T-cell (primary cell): ENCODE results near the gene NXT1. TPM values are rescaled to one million over a fixed set of nuclear protein-coding genes. Genes with fewer than 3 reads are reported as not detected.

Source experiments
- ATAC-seq, 4 experiments: fragments of 200-7000 bp in 3 of 4; fragments of 150-1000 bp in 1 of 4; cut with Tn5 transposase; replicated peaks in 1 of 4; 1 replicate in 3 of 4; 2 replicates in 1 of 4; pipeline ENCODE4 v1.10.0; 2021; ENCODE audit warnings: moderate library complexity in 3 of 4, mild to moderate bottlenecking in 2 of 4, moderate number of reproducible peaks in 1 of 4
- CTCF ChIA-PET, 2 donors: fragments of 300-600 bp; sonication (Branson Sonifier 250); formaldehyde crosslinking; loops; one replicate each; lab custom pipeline; 2022; ENCODE audit warnings: antibody characterized with exemption in 2 of 2; lab: Charles Lee
- POLR2A ChIA-PET, 2 donors: fragments of 300-600 bp; sonication (Branson Sonifier 250); formaldehyde crosslinking; loops; one replicate each; lab custom pipeline; 2022; ENCODE audit warnings: antibody characterized with exemption in 2 of 2; lab: Charles Lee
- DNase-seq, 35 experiments: peaks; one replicate each; pipeline versions ENCODE4 v3.0.0 to v3.0.0-alpha.2; 2013 to 2023
- H3K27ac ChIP-seq: one replicate; pipeline ENCODE4 v1.5.1; 2013; ENCODE audit warnings: low read length
- H3K27me3 ChIP-seq, 2 experiments: replicated peaks in 1 of 2; 1 replicate in 1 of 2; 2 replicates in 1 of 2; pipeline versions ENCODE4 v1.6.1 to v1.7.0; 2013; ENCODE audit warnings: low read length in 1 of 2, mixed read lengths in 1 of 2; ENCODE audit not compliant: control insufficient read depth in 2 of 2, insufficient read depth in 2 of 2; ENCODE audit errors: extremely low read depth in 1 of 2
- H3K36me3 ChIP-seq, 2 donors: 1 replicate in 1 of 2; 2 replicates in 1 of 2; pipeline versions ENCODE4 v1.6.1 to v1.7.0; 2013; ENCODE audit warnings: low read length in 1 of 2; ENCODE audit not compliant: control insufficient read depth in 2 of 2, insufficient read depth in 1 of 2; ENCODE audit errors: extremely low read depth in 1 of 2
- H3K4me1 ChIP-seq, 2 experiments: 1 replicate in 1 of 2; 2 replicates in 1 of 2; pipeline versions ENCODE4 v1.6.1 to v1.7.0; 2013; ENCODE audit warnings: low read length in 2 of 2, mixed read lengths in 1 of 2; ENCODE audit not compliant: insufficient read depth in 2 of 2, control insufficient read depth in 1 of 2; ENCODE audit errors: extremely low read depth in 1 of 2
- H3K4me3 ChIP-seq, 2 donors: 1 replicate in 1 of 2; 2 replicates in 1 of 2; pipeline versions ENCODE4 v1.5.1 to v1.7.0; 2013; ENCODE audit warnings: mild to moderate bottlenecking in 2 of 2, low read length in 1 of 2, moderate library complexity in 1 of 2; ENCODE audit not compliant: control insufficient read depth in 1 of 2; ENCODE audit errors: extremely low read depth in 1 of 2
- H3K9me3 ChIP-seq: 2 replicates; pipeline ENCODE4 v1.7.0; 2013
- H3K27ac Mint-ChIP-seq, 2 donors: one replicate each; pipeline ENCODE4 v1.8.0; 2020 to 2021; ENCODE audit warnings: mild to moderate bottlenecking in 2 of 2, mixed read lengths in 2 of 2
- H3K27me3 Mint-ChIP-seq, 2 donors: one replicate each; pipeline ENCODE4 v1.8.0; 2021 to 2022; ENCODE audit warnings: mixed read lengths in 2 of 2
- H3K36me3 Mint-ChIP-seq: one replicate; pipeline ENCODE4 v1.8.0; 2021; ENCODE audit warnings: mixed read lengths
- H3K4me1 Mint-ChIP-seq, 3 donors: one replicate each; pipeline ENCODE4 v1.8.0; 2020 to 2022; ENCODE audit warnings: mixed read lengths in 3 of 3, mild to moderate bottlenecking in 1 of 3
- H3K4me3 Mint-ChIP-seq, 3 donors: one replicate each; pipeline ENCODE4 v1.8.0; 2020 to 2022; ENCODE audit warnings: mild to moderate bottlenecking in 3 of 3, mixed read lengths in 3 of 3, moderate library complexity in 3 of 3
- H3K9me3 Mint-ChIP-seq, 3 donors: one replicate each; pipeline ENCODE4 v1.8.0; 2020 to 2022; ENCODE audit warnings: mixed read lengths in 3 of 3
- WGBS: methylation state at CpG from one replicate; pipeline ENCODE4 v1.1.5; 2013; ENCODE audit warnings: missing lambda C conversion rate; ENCODE audit not compliant: insufficient coverage; 5-methylcytosine and 5-hydroxymethylcytosine counted together
- total RNA-seq, 35 experiments: library from RNA in 6 of 35; stranded (reverse) in 6 of 35; fragments of 120-200 nt in 1 of 35; gene quantifications; one replicate each; pipeline versions ENCODE4 v1.2.1 to v1.2.4 and lab custom pipeline; 2013 to 2026

NXT1 gene
- total RNA-seq, 5 donors from 2014 or later (not counting 1 experiment from before 2014, with no cell fraction given): 22.1 to 60.0 (median 24.4) TPM

GRCh38 chr20:23313271-23313670, 37.3 kb upstream of the NXT1 start:
- no peaks in the 10 kb centered on the region for H3K36me3 ChIP-seq
- Mint-ChIP-seq H3K36me3 (no peaks in the 10 kb centered on the region), H3K9me3 (no peaks in the 10 kb centered on the region), H3K27ac (no peak overlapping the region), H3K4me3 (no peak overlapping the region), H3K27me3 (peaks cover 6 to 12% of the 10 kb centered on the region in 2 donors), H3K4me1 (no peaks in the 10 kb centered on the region)
- H3K27me3 ChIP-seq: peaks cover 0 to 8% of the 10 kb centered on the region in 2 experiments
- ATAC-seq: no peak
- no peaks in the 10 kb centered on the region for H3K4me1 ChIP-seq
- no peak overlapping the region for H3K27ac ChIP-seq
- whole genome bisulfite sequencing: no CpG with 5 or more reads among the region's 1 CpG
- CTCF ChIA-PET: no interaction called here
- no peak overlapping the region for H3K4me3 ChIP-seq
- POLR2A ChIA-PET: interaction anchor here in 1 of 2 donors (0.5 kb wide), 1 partner anchor 9 kb away, joined by 4 read pairs; no protein-coding TSS in a partner anchor
- H3K9me3 ChIP-seq: no peaks in the 10 kb centered on the region
- no peak for DNase-seq

DNA sequence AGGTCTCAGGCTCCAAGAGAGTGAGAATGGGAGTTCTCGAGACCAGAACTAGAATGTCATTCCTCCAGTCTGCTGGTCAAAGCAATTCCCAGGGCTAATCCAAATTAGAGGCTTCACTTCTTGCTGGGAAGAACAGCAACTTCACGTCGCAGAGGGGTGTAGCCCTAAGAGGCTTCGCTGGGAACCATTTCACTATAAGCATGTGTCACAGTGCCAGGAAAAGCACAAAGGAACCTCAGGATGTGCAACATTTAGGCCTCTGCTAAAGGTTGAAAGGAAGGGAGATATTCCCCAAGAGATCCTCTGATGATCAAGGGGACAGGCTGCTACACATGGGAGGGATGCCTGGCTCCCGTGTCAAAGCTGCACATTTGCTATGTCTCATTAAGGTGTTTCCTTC, 35.9 kb upstream of the NXT1 start:
- Histone ChIP-seq H3K36me3 (no peaks in the 10 kb centered on the region), H3K4me1 (no peaks in the 10 kb centered on the region), H3K9me3 (no peaks in the 10 kb centered on the region), H3K4me3 (no peak overlapping the region), H3K27ac (no peak overlapping the region), H3K27me3 (peaks cover 0 to 8% of the 10 kb centered on the region in 2 experiments)
- no peak overlapping the region for H3K4me3 Mint-ChIP-seq
- H3K36me3 Mint-ChIP-seq: no peaks in the 10 kb centered on the region
- WGBS: 92% methylated on average over 5 of the region's 5 CpGs
- peaks cover 9 to 12% of the 10 kb centered on the region in 2 donors for H3K27me3 Mint-ChIP-seq
- H3K4me1 Mint-ChIP-seq: no peaks in the 10 kb centered on the region
- no peak overlapping the region for H3K27ac Mint-ChIP-seq
- ChIA-PET POLR2A (no interaction called here), CTCF (no interaction called here)
- ATAC-seq (no peak), DNase-seq (no peak)
- no peaks in the 10 kb centered on the region for H3K9me3 Mint-ChIP-seq

DNA sequence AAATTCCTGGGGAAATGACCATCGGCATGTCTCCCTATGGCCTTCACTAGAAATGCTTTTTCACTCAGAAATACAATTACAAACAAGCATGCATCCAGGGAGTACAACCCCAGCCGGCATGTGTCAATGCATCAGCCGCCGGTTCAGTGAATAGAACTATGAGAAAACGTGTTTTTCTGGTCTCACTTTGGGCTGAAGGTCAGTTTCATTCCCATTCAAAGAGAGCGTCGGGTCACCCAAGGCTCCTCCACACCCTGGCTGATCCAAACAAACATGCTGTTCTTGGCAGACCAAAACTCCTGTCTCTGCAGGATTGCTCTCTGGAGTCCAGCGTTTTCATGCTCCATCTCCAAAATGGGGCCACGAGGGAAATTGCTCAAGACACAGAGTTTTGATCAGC, 35.5 kb upstream of the NXT1 start:
- Mint-ChIP-seq H3K27me3 (peaks cover 9 to 12% of the 10 kb centered on the region in 2 donors), H3K4me1 (no peaks in the 10 kb centered on the region), H3K27ac (no peak overlapping the region), H3K36me3 (no peaks in the 10 kb centered on the region), H3K4me3 (no peak overlapping the region), H3K9me3 (no peaks in the 10 kb centered on the region)
- no peaks in the 10 kb centered on the region for H3K36me3 ChIP-seq
- no peak for DNase-seq
- CTCF ChIA-PET: no interaction called here
- POLR2A ChIA-PET: no interaction called here
- no peaks in the 10 kb centered on the region for H3K9me3 ChIP-seq
- H3K4me1 ChIP-seq: no peaks in the 10 kb centered on the region
- peaks cover 0 to 8% of the 10 kb centered on the region in 2 experiments for H3K27me3 ChIP-seq
- ATAC-seq: no peak
- H3K4me3 ChIP-seq: no peak overlapping the region
- H3K27ac ChIP-seq: no peak overlapping the region
- WGBS: 80% methylated on average over 9 of the region's 9 CpGs

DNA sequence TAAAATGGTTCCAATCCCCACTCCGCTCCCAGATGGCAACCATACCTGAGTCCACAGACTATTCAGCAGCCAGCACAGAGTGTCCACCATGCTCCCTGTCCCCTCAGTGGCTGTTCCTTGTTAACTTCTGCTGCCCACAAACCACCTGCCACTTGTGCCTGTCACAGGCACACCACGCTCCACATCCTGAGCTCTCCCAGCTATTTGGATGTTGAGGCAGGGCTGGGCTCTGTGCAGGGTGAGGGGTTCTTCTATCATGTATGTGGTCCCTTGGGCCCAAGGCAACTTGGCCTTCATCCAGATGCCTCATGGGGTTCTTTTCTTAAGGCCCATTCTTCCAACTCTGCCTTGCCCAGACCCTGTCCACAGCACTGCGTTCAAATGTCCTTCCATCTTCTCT, 34.0 kb upstream of the NXT1 start:
- Mint-ChIP-seq H3K4me3 (no peak overlapping the region), H3K27ac (no peak overlapping the region), H3K4me1 (no peaks in the 10 kb centered on the region), H3K27me3 (peaks cover 7 to 12% of the 10 kb centered on the region in 2 donors), H3K9me3 (no peaks in the 10 kb centered on the region), H3K36me3 (no peaks in the 10 kb centered on the region)
- Histone ChIP-seq H3K4me3 (no peak overlapping the region), H3K4me1 (no peaks in the 10 kb centered on the region), H3K9me3 (no peaks in the 10 kb centered on the region), H3K36me3 (no peaks in the 10 kb centered on the region), H3K27me3 (peaks cover 0 to 8% of the 10 kb centered on the region in 2 experiments), H3K27ac (no peak overlapping the region)
- 83% methylated on average over 2 of the region's 3 CpGs for WGBS
- DNase-seq (no peak), ATAC-seq (no peak)
- CTCF ChIA-PET: no interaction called here
- POLR2A ChIA-PET: no interaction called here

DNA sequence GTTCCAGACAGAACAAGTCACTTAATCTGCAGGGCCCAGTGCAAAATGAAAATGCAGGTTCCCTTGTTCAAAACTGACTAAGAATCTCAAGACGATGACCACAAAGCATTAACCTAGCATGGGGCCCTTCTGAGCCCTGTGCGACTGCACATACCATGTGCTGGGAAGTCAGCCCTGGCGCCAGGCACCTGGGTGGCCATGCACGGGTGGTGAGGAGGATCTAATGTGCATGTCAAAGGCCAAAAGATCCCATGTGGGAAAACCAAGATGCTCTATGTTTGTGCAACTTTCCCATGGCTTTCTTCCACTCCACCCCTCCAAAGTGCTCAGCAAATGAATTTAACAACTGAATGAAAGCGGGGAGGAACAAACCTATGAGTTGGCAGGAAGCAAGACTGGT, 33.5 kb upstream of the NXT1 start:
- Histone ChIP-seq H3K4me3 (no peak overlapping the region), H3K36me3 (no peaks in the 10 kb centered on the region), H3K4me1 (no peaks in the 10 kb centered on the region), H3K9me3 (no peaks in the 10 kb centered on the region), H3K27ac (no peak overlapping the region), H3K27me3 (peaks cover 0 to 8% of the 10 kb centered on the region in 2 experiments)
- ATAC-seq: no peak
- ChIA-PET CTCF (no interaction called here), POLR2A (no interaction called here)
- H3K4me3 Mint-ChIP-seq: no peak overlapping the region
- peaks cover 6 to 12% of the 10 kb centered on the region in 2 donors for H3K27me3 Mint-ChIP-seq
- no peaks in the 10 kb centered on the region for H3K4me1 Mint-ChIP-seq
- H3K9me3 Mint-ChIP-seq: no peaks in the 10 kb centered on the region
- DNase-seq: no peak
- no peaks in the 10 kb centered on the region for H3K36me3 Mint-ChIP-seq
- H3K27ac Mint-ChIP-seq: no peak overlapping the region
- WGBS: 88% methylated on average over 1 of the region's 5 CpGs

DNA sequence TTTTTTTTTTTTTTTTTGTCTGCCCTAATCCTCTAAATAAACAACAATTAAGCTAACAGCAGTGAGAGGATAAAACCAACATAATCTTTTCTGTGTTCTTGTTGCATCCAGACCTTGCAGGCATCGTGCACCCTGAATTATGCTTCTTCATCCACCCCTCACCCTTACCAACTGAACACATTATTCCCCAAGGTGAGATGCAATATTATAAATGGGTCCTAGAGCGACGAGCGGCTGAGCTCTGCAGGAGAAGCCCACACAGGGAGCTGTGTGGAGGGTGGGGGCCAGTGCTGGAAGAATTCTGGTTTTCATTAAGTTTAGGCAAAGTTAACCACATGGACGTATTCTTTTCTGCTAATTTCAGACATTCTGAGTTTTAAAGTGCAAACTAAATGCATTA, 32.2 kb upstream of the NXT1 start:
- Mint-ChIP-seq H3K36me3 (no peaks in the 10 kb centered on the region), H3K27ac (no peak overlapping the region), H3K27me3 (peaks cover 6 to 8% of the 10 kb centered on the region in 2 donors), H3K4me3 (no peak overlapping the region), H3K9me3 (no peaks in the 10 kb centered on the region), H3K4me1 (no peaks in the 10 kb centered on the region)
- Histone ChIP-seq H3K27me3 (peaks cover 0 to 8% of the 10 kb centered on the region in 2 experiments), H3K36me3 (no peaks in the 10 kb centered on the region), H3K27ac (no peak overlapping the region), H3K4me1 (no peaks in the 10 kb centered on the region), H3K4me3 (no peak overlapping the region), H3K9me3 (no peaks in the 10 kb centered on the region)
- POLR2A ChIA-PET: no interaction called here
- DNase-seq (no peak), ATAC-seq (no peak)
- CTCF ChIA-PET: no interaction called here
- no CpG with 5 or more reads among the region's 5 CpGs for WGBS

GRCh38 chr20:23320317-23320716, 30.3 kb upstream of the NXT1 start:
- Mint-ChIP-seq H3K4me3 (no peak overlapping the region), H3K27me3 (peaks cover 6 to 7% of the 10 kb centered on the region in 2 donors), H3K36me3 (no peaks in the 10 kb centered on the region), H3K4me1 (no peaks in the 10 kb centered on the region), H3K27ac (peak overlapping the region in 1 of 2 donors; percentile 14), H3K9me3 (no peaks in the 10 kb centered on the region)
- Histone ChIP-seq H3K9me3 (no peaks in the 10 kb centered on the region), H3K27me3 (peaks cover 0 to 4% of the 10 kb centered on the region in 2 experiments), H3K4me1 (no peaks in the 10 kb centered on the region), H3K36me3 (no peaks in the 10 kb centered on the region), H3K27ac (no peak overlapping the region), H3K4me3 (no peak overlapping the region)
- POLR2A ChIA-PET: no interaction called here
- WGBS: 90% methylated on average over 2 of the region's 8 CpGs
- DNase-seq (no peak), ATAC-seq (no peak)
- CTCF ChIA-PET: interaction anchor here in 1 of 2 donors (0.7 kb wide), 1 partner anchor 137 kb away, joined by 7 read pairs; no protein-coding TSS in a partner anchor
